ENCODE data around the gene NEK10.

NEK10 gene

GRCh38 chr3:27171113-27171512 is 198.1 kb downstream of the NEK10 start:
- DNase-seq, result no peak
- Mint-ChIP-seq H3K9me3 (peaks cover 0 to 2% of the 10 kb centered on the region in 2 donors), H3K27ac (no peak overlapping the region), H3K36me3 (no peaks in the 10 kb centered on the region), H3K4me3 (no peak overlapping the region), H3K4me1 (peaks cover 3% of the 10 kb centered on the region in 2 donors), H3K27me3 (no peaks in the 10 kb centered on the region)
- peak; percentile 78 to 87 for ATAC-seq (replicated peaks)

DNA sequence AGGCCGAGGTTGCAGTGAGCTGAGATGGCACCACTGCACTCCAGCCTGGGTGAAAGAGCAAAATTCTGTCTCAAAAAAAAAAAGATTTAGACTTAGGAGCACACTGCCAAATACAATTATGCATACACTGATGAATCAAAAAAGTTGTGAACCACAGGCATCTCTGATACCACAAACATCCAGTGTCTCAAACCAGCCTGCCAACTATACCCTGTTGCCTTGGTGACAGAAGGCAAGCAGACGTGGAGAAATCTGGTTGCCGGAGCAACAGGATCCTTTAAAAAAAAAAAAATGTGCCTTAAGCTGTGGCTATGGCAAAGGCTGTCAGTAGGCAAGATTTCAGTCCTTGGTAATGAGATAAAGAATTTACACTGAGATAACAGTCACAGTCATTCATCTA is 202.3 kb downstream of the NEK10 start:
- Mint-ChIP-seq H3K9me3 (peaks cover 0 to 2% of the 10 kb centered on the region in 2 donors), H3K36me3 (no peaks in the 10 kb centered on the region), H3K4me1 (peaks cover 3% of the 10 kb centered on the region in 2 donors), H3K4me3 (no peak overlapping the region), H3K27me3 (no peaks in the 10 kb centered on the region), H3K27ac (no peak overlapping the region)
- ATAC-seq (replicated peaks), result no peak
- no peak for DNase-seq

GRCh38 chr3:27165321-27165721 is 203.9 kb downstream of the NEK10 start:
- H3K36me3 Mint-ChIP-seq, result no peaks in the 10 kb centered on the region
- no peaks in the 10 kb centered on the region for H3K4me1 Mint-ChIP-seq
- no peak overlapping the region for H3K4me3 Mint-ChIP-seq
- no peaks in the 10 kb centered on the region for H3K9me3 Mint-ChIP-seq
- no peaks in the 10 kb centered on the region for H3K27me3 Mint-ChIP-seq
- DNase-seq, result no peak
- no peak overlapping the region for H3K27ac Mint-ChIP-seq
- ATAC-seq (replicated peaks), result no peak

GRCh38 chr3:27160779-27161287 is 208.3 kb downstream of the NEK10 start:
- Mint-ChIP-seq H3K9me3 (peaks cover 0 to 4% of the 10 kb centered on the region in 2 donors), H3K27ac (no peak overlapping the region), H3K4me3 (no peak overlapping the region), H3K4me1 (no peaks in the 10 kb centered on the region), H3K27me3 (no peaks in the 10 kb centered on the region), H3K36me3 (no peaks in the 10 kb centered on the region)
- DNase-seq (no peak), ATAC-seq (replicated peaks) (no peak)

DNA sequence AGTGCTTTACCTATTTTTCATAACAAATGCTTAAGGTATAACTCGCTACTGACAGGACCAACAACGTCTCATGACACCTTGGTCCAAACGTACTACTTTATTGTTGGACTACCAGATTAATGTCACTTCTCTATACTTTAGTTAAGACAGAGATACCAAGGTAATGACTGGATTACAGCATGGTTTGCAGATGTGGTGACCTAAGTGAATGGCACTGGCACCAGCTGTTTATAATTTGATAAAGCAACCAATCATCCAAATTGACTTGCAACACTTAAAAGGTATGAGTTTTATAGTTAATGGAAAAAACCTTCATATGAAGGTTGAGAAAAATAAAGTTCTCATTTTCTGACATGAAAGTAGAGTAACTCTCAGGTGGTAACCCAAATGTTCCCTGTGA is 209.0 kb downstream of the NEK10 start:
- no peaks in the 10 kb centered on the region for H3K27me3 Mint-ChIP-seq
- peaks cover 0 to 7% of the 10 kb centered on the region in 2 donors for H3K9me3 Mint-ChIP-seq
- no peak overlapping the region for H3K27ac Mint-ChIP-seq
- no peaks in the 10 kb centered on the region for H3K4me1 Mint-ChIP-seq
- no peaks in the 10 kb centered on the region for H3K36me3 Mint-ChIP-seq
- ATAC-seq (replicated peaks) (no peak), DNase-seq (no peak)
- H3K4me3 Mint-ChIP-seq, result no peak overlapping the region

GRCh38 chr3:27147215-27147614 is 222.0 kb downstream of the NEK10 start:
- no peaks in the 10 kb centered on the region for H3K36me3 Mint-ChIP-seq
- no peaks in the 10 kb centered on the region for H3K9me3 Mint-ChIP-seq

GRCh38 chr3:27146786-27147185 is 222.4 kb downstream of the NEK10 start:
- Mint-ChIP-seq H3K27me3 (peaks cover 0 to 14% of the 10 kb centered on the region in 2 donors), H3K4me1 (no peaks in the 10 kb centered on the region), H3K27ac (no peak overlapping the region), H3K4me3 (no peak overlapping the region), H3K36me3 (no peaks in the 10 kb centered on the region), H3K9me3 (peaks cover 0 to 2% of the 10 kb centered on the region in 2 donors)
- DNase-seq (no peak), ATAC-seq (replicated peaks) (no peak)

More at GRCh38 chr3:27147215-27147614, 222.0 kb downstream of the NEK10 start:
- no peak overlapping the region for H3K4me3 Mint-ChIP-seq
- H3K4me1 Mint-ChIP-seq, result no peaks in the 10 kb centered on the region
- peaks cover 0 to 16% of the 10 kb centered on the region in 2 donors for H3K27me3 Mint-ChIP-seq
- no peak for DNase-seq
- no peak for ATAC-seq (replicated peaks)
- H3K27ac Mint-ChIP-seq, result no peak overlapping the region

GRCh38 chr3:27145719-27146118 is 223.5 kb downstream of the NEK10 start:
- Mint-ChIP-seq H3K36me3 (no peaks in the 10 kb centered on the region), H3K4me1 (no peaks in the 10 kb centered on the region), H3K9me3 (peaks cover 0 to 4% of the 10 kb centered on the region in 2 donors), H3K27me3 (peaks cover 0 to 7% of the 10 kb centered on the region in 2 donors), H3K27ac (no peak overlapping the region), H3K4me3 (no peak overlapping the region)
- DNase-seq (no peak), ATAC-seq (replicated peaks) (no peak)

GRCh38 chr3:27141668-27142067 is 227.5 kb downstream of the NEK10 start:
- no peak for DNase-seq
- ATAC-seq (replicated peaks), result no peak

DNA sequence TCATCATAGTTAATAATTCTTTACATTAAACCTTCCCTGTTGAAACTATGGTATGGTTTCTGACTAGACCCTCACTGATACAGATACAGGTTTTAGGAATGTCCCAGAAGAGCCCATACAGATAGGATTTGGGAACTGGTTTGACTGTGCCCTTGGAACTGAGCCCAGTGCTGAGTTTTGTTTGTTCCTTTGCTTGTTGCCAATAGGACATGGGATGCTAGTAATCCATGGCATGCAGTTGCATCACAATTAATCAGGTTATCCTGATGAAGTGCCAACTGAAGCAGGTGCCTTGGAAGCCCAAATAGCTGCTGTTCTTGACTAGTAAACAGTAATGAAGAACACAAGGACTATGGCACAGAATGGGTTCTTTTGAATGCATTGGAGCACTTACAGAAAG is 230.6 kb downstream of the NEK10 start:
- Mint-ChIP-seq H3K4me3 (no peak overlapping the region), H3K9me3 (peaks cover 0 to 4% of the 10 kb centered on the region in 2 donors), H3K27ac (no peak overlapping the region), H3K36me3 (no peaks in the 10 kb centered on the region), H3K4me1 (no peaks in the 10 kb centered on the region), H3K27me3 (peaks cover 0 to 4% of the 10 kb centered on the region in 2 donors)
- DNase-seq (no peak), ATAC-seq (replicated peaks) (no peak)

More at GRCh38 chr3:27141668-27142067, 227.5 kb downstream of the NEK10 start:
- no peak overlapping the region for H3K4me3 Mint-ChIP-seq
- peaks cover 0 to 4% of the 10 kb centered on the region in 2 donors for H3K9me3 Mint-ChIP-seq
- H3K36me3 Mint-ChIP-seq, result no peaks in the 10 kb centered on the region
- no peaks in the 10 kb centered on the region for H3K4me1 Mint-ChIP-seq
- no peak overlapping the region for H3K27ac Mint-ChIP-seq
- peaks cover 0 to 11% of the 10 kb centered on the region in 2 donors for H3K27me3 Mint-ChIP-seq

- peaks cover 0 to 4% of the 10 kb centered on the region in 2 donors for H3K9me3 Mint-ChIP-seq
- no peaks in the 10 kb centered on the region for H3K36me3 Mint-ChIP-seq
- DNase-seq, result no peak
- no peak overlapping the region for H3K27ac Mint-ChIP-seq
- no peak overlapping the region for H3K4me3 Mint-ChIP-seq
- no peak for ATAC-seq (replicated peaks)
- no peaks in the 10 kb centered on the region for H3K4me1 Mint-ChIP-seq
- H3K27me3 Mint-ChIP-seq, result peaks cover 0 to 4% of the 10 kb centered on the region in 2 donors
These were observed 231.2 kb downstream of the NEK10 start for GRCh38 chr3:27138005-27138404.

DNA sequence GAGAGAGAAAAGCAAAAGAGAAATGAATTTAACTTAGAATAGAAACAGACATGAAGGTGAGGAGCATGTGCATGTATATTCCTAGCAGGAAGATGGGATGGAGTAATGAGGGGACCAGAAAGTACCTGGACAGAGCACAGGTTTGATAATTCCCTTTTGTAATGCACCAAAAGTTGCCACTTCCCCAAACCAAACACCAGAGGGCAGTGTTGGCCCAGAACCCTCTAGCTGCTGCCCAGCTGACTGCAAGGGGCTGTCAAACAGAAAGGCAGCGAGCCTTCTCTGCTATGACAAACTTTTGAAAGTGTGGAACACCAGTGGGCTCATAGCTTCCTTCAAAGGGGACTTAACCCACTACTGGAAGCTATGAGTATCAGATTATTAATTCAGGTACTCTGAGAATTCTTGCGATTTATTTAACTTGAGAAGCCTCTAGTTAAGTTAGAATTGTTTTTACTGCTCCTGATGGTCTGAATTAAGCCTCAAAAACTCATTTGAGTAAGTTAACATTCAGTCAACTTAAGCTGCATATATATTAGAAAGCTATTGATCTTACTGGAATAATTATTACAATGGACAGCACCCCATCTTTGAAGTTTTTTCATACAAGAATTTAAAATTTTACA is 234.9 kb downstream of the NEK10 start:
- Mint-ChIP-seq H3K36me3 (no peaks in the 10 kb centered on the region), H3K27ac (no peak overlapping the region), H3K9me3 (no peaks in the 10 kb centered on the region), H3K4me1 (no peaks in the 10 kb centered on the region), H3K27me3 (peaks cover 0 to 4% of the 10 kb centered on the region in 2 donors), H3K4me3 (no peak overlapping the region)
- ATAC-seq (replicated peaks), result peak; percentile 79 to 82
- DNase-seq, result peak; percentile 24

DNA sequence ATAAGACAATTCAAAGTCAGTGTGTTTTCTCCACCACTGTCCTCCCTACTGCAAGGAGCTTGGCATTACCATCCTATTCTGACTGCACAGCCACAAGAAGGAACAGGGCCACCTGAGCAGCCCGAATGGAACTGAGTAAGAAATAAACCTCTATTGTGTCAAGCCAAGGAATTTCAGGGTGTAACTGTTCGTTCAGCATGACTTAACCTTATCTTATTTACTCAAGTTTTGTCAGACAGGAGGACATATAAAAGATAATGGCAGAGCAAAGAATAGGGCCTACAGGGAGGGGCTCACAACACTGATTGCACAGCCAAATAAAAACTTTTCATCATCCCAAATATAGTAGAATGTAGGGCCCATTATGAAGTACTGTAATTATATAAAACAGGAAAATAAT is 236.1 kb downstream of the NEK10 start:
- ATAC-seq (replicated peaks) (no peak), DNase-seq (no peak)
- no peaks in the 10 kb centered on the region for H3K4me1 Mint-ChIP-seq
- H3K27me3 Mint-ChIP-seq, result peaks cover 0 to 4% of the 10 kb centered on the region in 2 donors
- no peak overlapping the region for H3K27ac Mint-ChIP-seq
- H3K9me3 Mint-ChIP-seq, result no peaks in the 10 kb centered on the region
- no peak overlapping the region for H3K4me3 Mint-ChIP-seq
- H3K36me3 Mint-ChIP-seq, result no peaks in the 10 kb centered on the region

GRCh38 chr3:27130796-27131195 is 238.4 kb downstream of the NEK10 start:
- Mint-ChIP-seq H3K4me3 (no peak overlapping the region), H3K36me3 (no peaks in the 10 kb centered on the region), H3K27me3 (peaks cover 0 to 5% of the 10 kb centered on the region in 2 donors), H3K27ac (no peak overlapping the region), H3K4me1 (no peaks in the 10 kb centered on the region), H3K9me3 (no peaks in the 10 kb centered on the region)
- ATAC-seq (replicated peaks) (no peak), DNase-seq (no peak)

- H3K27me3 Mint-ChIP-seq, result peaks cover 0 to 5% of the 10 kb centered on the region in 2 donors
- ATAC-seq (replicated peaks) (no peak), DNase-seq (no peak)
- no peak overlapping the region for H3K27ac Mint-ChIP-seq
- H3K4me3 Mint-ChIP-seq, result no peak overlapping the region
- H3K36me3 Mint-ChIP-seq, result no peaks in the 10 kb centered on the region
- no peaks in the 10 kb centered on the region for H3K9me3 Mint-ChIP-seq
- H3K4me1 Mint-ChIP-seq, result no peaks in the 10 kb centered on the region
These were observed 241.3 kb downstream of the NEK10 start for GRCh38 chr3:27127879-27128278.
